ENCODE data around the gene MED12L.

MED12L gene

GRCh38 chr3:151052756-151053155, 32.7 kb upstream of the MED12L start:
- Histone ChIP-seq H3K4me3 (ENCODE audit: low read depth, low read length, poor library complexity, severe bottlenecking) (no peak overlapping the region), H3K9me3 (ENCODE audit: low read length) (no peaks in the 10 kb centered on the region), H4K20me1 (ENCODE audit: insufficient read depth, low read length) (no peaks in the 10 kb centered on the region), H3K27me3 (ENCODE audit: insufficient read depth, low read length) (peaks cover 5% of the 10 kb centered on the region; the same call in 1 of the 2 replicates), H3K4me1 (ENCODE audit: insufficient read depth, low read length, severe bottlenecking) (no peaks in the 10 kb centered on the region), H2AFZ (ENCODE audit: low read length) (no peak overlapping the region), H3K27ac (ENCODE audit: low read depth, low read length, poor library complexity, severe bottlenecking) (no peak overlapping the region), H3K79me2 (ENCODE audit: insufficient read depth, low read length) (no peaks in the 10 kb centered on the region), H3K9me2 (ENCODE audit: low read depth, low read length) (no peaks in the 10 kb centered on the region), H3K9ac (ENCODE audit: low read length) (no peak overlapping the region), H3K36me3 (ENCODE audit: insufficient read depth, low read length) (no peaks in the 10 kb centered on the region), H3F3A (ENCODE audit: insufficient read depth, low read length) (no peaks in the 10 kb centered on the region), H3K4me2 (ENCODE audit: low read length) (no peak overlapping the region)
- TF ChIP-seq, protein P1, sequence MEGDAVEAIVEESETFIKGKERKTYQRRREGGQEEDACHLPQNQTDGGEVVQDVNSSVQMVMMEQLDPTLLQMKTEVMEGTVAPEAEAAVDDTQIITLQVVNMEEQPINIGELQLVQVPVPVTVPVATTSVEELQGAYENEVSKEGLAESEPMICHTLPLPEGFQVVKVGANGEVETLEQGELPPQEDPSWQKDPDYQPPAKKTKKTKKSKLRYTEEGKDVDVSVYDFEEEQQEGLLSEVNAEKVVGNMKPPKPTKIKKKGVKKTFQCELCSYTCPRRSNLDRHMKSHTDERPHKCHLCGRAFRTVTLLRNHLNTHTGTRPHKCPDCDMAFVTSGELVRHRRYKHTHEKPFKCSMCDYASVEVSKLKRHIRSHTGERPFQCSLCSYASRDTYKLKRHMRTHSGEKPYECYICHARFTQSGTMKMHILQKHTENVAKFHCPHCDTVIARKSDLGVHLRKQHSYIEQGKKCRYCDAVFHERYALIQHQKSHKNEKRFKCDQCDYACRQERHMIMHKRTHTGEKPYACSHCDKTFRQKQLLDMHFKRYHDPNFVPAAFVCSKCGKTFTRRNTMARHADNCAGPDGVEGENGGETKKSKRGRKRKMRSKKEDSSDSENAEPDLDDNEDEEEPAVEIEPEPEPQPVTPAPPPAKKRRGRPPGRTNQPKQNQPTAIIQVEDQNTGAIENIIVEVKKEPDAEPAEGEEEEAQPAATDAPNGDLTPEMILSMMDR (IDR thresholded peaks at IDR 0.05; ENCODE audit: low read length): no peak
- TF ChIP-seq EZH2 (IDR thresholded peaks at IDR 0.05; ENCODE audit: borderline replicate concordance, low read length): no peak

GRCh38 chr3:151058740-151059139, 26.7 kb upstream of the MED12L start:
- Histone ChIP-seq H3K4me2 (ENCODE audit: low read length) (no peak overlapping the region), H3K9ac (ENCODE audit: low read length) (no peak overlapping the region), H3K4me1 (ENCODE audit: insufficient read depth, low read length, severe bottlenecking) (no peaks in the 10 kb centered on the region), H3K27me3 (ENCODE audit: insufficient read depth, low read length) (peaks cover 5% of the 10 kb centered on the region; the same call in 1 of the 2 replicates), H3K9me2 (ENCODE audit: low read depth, low read length) (no peaks in the 10 kb centered on the region), H3K9me3 (ENCODE audit: low read length) (no peaks in the 10 kb centered on the region), H2AFZ (ENCODE audit: low read length) (no peak overlapping the region), H3K27ac (ENCODE audit: low read depth, low read length, poor library complexity, severe bottlenecking) (no peak overlapping the region), H3K4me3 (ENCODE audit: low read depth, low read length, poor library complexity, severe bottlenecking) (no peak overlapping the region), H3K36me3 (ENCODE audit: insufficient read depth, low read length) (no peaks in the 10 kb centered on the region), H3F3A (ENCODE audit: insufficient read depth, low read length) (no peaks in the 10 kb centered on the region), H4K20me1 (ENCODE audit: insufficient read depth, low read length) (0 out of 2 replicates have a peak, but pooled peaks cover 3% of the 10 kb centered on the region), H3K79me2 (ENCODE audit: insufficient read depth, low read length) (no peaks in the 10 kb centered on the region)
- TF ChIP-seq, protein P1 (IDR thresholded peaks at IDR 0.05; ENCODE audit: low read length): no peak
- no peak for TF ChIP-seq EZH2 (IDR thresholded peaks at IDR 0.05; ENCODE audit: borderline replicate concordance, low read length)

- no peaks in the 10 kb centered on the region for H3K9me2 ChIP-seq (ENCODE audit: low read depth, low read length)
- H3K9ac ChIP-seq (ENCODE audit: low read length): no peak overlapping the region
- H4K20me1 ChIP-seq (ENCODE audit: insufficient read depth, low read length): 0 out of 2 replicates have a peak, but pooled peaks cover 3% of the 10 kb centered on the region
- H2AFZ ChIP-seq (ENCODE audit: low read length): no peak overlapping the region
- no peak overlapping the region for H3K4me3 ChIP-seq (ENCODE audit: low read depth, low read length, poor library complexity, severe bottlenecking)
- no peak overlapping the region for H3K4me2 ChIP-seq (ENCODE audit: low read length)
- H3F3A ChIP-seq (ENCODE audit: insufficient read depth, low read length): no peaks in the 10 kb centered on the region
- H3K4me1 ChIP-seq (ENCODE audit: insufficient read depth, low read length, severe bottlenecking): no peaks in the 10 kb centered on the region
- no peak for TF ChIP-seq EZH2 (IDR thresholded peaks at IDR 0.05; ENCODE audit: borderline replicate concordance, low read length)
- TF ChIP-seq, protein P1 (IDR thresholded peaks at IDR 0.05; ENCODE audit: low read length): no peak
- no peaks in the 10 kb centered on the region for H3K79me2 ChIP-seq (ENCODE audit: insufficient read depth, low read length)
- H3K27me3 ChIP-seq (ENCODE audit: insufficient read depth, low read length): peaks cover 1% of the 10 kb centered on the region; the same call in 1 of the 2 replicates
- no peaks in the 10 kb centered on the region for H3K9me3 ChIP-seq (ENCODE audit: low read length)
- no peak overlapping the region for H3K27ac ChIP-seq (ENCODE audit: low read depth, low read length, poor library complexity, severe bottlenecking)
- no peaks in the 10 kb centered on the region for H3K36me3 ChIP-seq (ENCODE audit: insufficient read depth, low read length)
These were observed 22.9 kb upstream of the MED12L start for GRCh38 chr3:151062611-151063010.
